Measurements from ENCODE around the gene RPP38. TPM values are rescaled to one million over a fixed set of nuclear protein-coding genes. Genes with fewer than 3 reads are reported as not detected.

Gene RPP38, protein sequence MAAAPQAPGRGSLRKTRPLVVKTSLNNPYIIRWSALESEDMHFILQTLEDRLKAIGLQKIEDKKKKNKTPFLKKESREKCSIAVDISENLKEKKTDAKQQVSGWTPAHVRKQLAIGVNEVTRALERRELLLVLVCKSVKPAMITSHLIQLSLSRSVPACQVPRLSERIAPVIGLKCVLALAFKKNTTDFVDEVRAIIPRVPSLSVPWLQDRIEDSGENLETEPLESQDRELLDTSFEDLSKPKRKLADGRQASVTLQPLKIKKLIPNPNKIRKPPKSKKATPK
- total RNA-seq: 10 to 100 TPM; 24.8 to 25.7 TPM

DNA sequence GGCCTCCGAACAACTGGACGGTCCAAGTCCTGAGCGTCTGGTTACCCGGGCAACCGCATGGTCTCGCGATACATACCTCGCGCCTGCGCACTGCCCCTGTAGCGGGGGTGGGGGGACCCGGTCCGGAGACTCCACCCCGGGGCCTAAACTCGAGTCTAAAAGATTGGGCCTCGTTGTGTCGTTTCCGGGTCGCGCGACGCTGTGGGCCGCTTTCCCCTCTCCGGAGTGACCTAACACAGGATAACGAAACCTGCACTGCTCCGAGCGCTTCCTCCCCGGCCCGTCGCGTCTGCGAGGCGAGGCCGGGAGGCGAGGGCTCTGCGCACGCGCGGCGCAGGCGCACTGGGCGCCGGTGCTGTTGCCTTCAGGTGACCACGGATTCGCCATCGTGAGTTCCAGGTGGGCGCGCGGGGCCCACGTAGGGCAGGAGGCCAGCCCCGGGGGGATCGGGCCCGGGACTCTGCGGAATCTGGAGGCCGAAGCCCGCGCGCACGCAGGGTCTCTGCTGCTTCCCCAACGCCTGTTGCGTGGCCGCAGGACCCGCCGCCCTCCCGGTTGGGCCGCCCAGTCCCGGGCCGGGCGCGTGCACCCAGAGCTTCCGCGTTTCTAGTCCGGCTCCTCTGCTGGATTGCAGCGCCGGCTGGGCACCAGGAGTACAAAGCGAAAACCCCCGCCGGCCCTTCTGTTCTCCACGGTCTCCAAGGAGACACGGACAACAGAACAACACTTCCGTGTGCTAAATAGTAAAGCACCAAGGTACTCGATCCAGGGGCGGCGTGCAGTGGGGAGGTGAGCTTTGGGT is at the start of gene RPP38:
Gene RPP38, plus strand, starts transcription at position 345 of the 802 bp plus-strand sequence. CDS start 5,960 bp downstream, outside the sequence.
- POLR2A ChIA-PET: interaction anchor here (0.6 to 1.0 kb wide), 4 partner anchors 26 to 259 kb away, joined by 3 to 5 read pairs (median 4); partner anchors contain the start of genes CDNF, HSPA14 and MSANTD7
- CTCF ChIA-PET: no interaction called here

DNA sequence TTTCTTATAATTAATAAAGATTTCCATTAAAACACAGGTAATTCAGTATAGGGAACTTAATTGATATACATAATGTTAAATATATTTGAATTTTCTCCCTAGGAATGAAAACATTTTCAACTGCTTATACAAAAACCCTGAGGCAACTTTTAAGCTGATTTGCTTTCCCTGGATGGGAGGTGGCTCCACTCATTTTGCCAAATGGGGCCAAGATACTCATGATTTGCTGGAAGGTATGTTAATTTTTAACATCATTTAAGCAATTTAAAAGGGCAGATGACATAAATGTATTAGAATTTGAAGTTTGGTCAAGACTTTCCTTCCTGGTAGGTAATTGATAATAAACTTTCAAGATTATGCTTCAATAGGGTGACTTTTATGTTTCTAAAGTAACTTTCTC is 47.6 kb upstream of the RPP38 start:
- POLR2A ChIA-PET: interaction anchor here (0.6 kb wide), 1 partner anchor 1703 kb away, joined by 4 read pairs; no protein-coding TSS in a partner anchor
- CTCF ChIA-PET: no interaction called here

DNA sequence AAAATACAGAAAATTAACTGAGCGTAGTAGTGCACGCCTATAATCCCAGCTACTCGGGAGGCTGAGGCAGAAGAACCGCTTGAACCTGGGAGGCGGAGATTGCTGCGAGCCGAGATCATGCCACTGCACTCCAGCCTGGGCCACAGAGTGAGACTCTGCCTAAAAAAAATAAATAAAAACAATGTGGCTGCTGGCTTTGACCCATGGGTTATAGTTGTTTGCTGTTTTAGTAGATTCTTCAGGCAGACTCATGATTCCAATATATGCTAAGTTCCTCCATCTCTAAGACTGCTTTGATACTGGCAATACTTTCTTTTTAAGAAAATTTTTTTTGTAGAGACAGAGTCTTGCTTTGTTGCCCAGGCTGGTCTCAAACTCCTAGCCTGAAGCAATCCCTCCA is 45.0 kb upstream of the RPP38 start:
- ChIA-PET POLR2A (no interaction called here), CTCF (interaction anchor here (1.5 kb wide), 1 partner anchor 12 kb away, joined by 3 read pairs; no protein-coding TSS in a partner anchor)

DNA sequence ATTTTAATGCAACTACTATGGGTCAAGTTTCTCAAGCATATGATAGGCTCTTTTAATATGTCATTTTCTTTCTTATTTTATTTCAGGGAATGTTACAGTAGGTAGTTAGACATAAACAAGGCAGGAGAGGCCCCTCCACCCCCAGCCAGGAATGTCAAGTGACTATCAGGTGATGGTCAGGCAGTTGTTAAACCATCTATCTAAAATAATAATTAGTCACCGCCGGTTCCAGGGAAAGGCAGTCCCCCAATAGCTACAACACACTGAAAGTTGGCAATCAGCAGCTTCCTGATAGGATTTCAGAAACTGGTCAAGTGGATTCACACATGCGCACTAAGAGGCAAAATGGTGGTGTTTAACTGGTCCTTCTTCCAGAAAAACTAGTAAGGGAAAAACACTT is 44.1 kb upstream of the RPP38 start:
- ChIA-PET CTCF (no interaction called here), POLR2A (no interaction called here)

DNA sequence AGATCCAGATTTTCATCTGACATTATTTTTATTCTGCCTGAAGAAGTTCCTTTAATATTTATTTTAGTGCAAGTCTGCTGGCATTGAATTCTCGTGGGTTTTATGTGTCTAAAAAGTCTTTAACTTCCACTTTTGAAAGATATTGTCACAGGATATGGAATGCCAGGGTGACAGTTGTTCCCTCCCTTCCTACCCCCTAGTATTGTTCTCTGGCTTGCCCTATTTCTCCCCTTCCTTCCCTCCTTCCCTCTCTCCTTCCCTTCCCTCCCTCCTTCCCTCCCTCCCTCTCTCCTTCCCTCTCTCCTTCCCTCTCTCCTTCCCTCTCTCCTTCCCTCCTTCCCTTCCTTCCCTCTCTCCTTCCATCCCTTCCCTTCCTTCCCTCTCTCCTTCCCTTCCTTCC is 38.5 kb upstream of the RPP38 start:
- CTCF ChIA-PET: no interaction called here
- POLR2A ChIA-PET: no interaction called here

DNA sequence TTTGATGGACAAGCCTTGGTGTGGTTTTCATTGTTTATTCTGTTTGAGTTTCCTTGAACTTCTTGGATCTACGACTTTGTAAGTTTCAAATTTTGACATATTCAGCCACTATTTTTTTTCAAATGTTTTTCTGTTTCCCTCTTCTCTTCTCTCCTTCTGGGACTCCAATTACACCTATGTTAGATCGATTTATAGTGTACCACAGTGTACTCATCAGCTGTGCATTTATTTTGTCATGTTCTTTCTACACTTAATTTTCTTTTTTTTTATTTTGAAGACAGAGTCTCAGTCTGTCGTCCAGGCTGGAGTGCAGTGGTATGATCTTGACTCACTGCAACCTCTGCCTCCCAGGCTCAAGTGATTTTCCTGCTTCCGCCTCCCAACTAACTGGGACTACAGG is 37.2 kb upstream of the RPP38 start:
- CTCF ChIA-PET: no interaction called here
- POLR2A ChIA-PET: no interaction called here

DNA sequence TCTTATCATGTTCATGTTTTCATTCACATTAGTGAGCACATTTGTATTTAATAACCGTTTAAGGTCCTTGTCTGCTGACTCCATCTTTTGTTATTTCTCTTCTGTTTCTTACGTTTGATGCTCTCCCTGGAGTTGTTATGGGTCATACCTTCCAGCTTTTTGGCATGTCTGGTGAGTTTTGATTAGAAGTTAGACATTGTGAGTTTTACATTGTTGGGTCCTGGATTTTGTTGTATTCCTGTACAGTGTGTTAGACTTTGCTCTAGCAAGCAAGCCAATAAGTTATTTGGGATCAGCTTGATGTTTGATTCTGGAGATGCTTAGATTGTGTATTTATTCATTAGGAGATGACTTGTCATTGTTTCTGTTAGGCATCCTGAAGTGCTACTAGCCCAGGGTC is 36.5 kb upstream of the RPP38 start:
- ChIA-PET POLR2A (no interaction called here), CTCF (no interaction called here)

DNA sequence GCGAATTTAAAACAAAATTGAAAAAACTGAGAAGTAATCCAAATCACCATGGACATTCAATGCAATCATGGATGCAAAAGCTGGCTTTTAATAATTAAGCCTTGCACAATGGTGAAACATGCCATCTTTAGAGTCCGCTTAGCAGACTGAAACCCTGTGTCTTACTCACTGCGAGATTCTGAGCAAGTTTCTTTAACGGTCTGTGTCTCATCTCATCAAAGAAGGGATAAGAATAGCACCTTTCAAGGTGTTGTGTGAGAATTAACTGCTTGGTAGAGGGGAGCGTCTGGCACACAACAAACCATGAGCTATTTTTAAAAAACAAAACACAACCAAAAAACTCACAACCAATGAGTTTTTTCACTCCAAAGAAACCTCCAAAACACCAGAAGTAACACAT is 30.0 kb upstream of the RPP38 start:
- POLR2A ChIA-PET: no interaction called here

DNA sequence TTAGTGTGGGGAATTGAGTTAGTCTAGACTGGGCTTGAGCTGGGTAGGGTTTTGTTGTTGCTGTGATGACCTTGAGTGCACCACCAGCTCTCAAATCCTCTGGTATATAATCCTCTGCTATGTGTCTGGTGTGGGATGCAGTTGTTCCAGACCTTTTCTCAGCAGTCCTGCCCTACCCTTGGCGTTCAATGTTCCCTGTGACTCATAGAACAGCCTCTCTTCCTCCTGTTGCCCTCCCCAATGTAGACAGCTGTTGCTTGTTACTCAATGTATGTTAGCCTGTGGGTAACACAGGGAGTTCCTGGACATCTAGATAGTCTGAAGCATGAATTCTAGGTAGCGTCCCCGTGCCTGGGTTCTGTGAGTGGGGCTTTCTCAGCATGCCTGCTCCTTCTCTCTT is 28.4 kb upstream of the RPP38 start:
- ChIA-PET POLR2A (no interaction called here), CTCF (interaction anchor here (0.5 kb wide), 1 partner anchor 135 kb away, joined by 5 read pairs; no protein-coding TSS in a partner anchor)

More for the DNA sequence above, 30.0 kb upstream of the RPP38 start:
- CTCF ChIA-PET: no interaction called here

DNA sequence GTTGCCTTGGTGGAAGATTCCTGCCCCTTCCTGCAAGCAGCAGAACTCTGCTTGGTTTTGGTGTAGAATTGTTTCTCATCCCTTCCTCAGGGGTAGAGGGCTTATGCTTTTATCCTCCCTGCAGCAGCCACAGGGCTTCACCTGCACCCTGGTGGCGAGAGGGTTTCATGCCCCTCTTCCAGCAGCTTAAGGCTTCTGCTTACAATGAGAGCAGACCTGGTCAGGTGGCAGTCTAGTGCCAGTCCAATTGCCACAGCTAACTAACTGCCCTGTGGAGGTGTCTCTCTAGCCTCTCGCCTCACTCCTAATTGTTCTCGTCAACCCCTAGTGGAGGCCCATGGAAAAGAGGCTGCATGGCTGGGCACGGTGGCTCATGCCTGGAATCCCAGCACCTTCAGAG is 27.9 kb upstream of the RPP38 start:
- ChIA-PET POLR2A (no interaction called here), CTCF (no interaction called here)

DNA sequence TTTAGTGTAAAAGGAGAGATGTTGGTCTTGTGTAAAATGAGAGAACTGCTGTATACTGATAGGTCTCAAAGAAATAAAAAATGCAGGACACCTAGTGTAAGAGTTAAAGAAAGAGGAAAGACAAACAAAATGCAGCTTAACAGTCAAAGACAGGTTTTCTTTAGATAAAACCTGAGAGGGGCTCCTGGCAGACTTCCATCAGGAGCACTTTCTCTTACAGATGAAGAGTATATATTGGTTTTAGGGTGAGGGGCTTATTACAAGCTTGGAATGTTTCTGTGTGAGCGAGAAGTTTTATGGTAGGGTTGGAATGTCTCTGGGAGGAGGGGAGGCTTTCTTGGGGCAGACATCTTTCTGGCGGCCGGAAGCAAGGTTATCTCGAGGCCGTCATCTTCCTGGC is 24.8 kb upstream of the RPP38 start:
- ChIA-PET CTCF (no interaction called here), POLR2A (no interaction called here)

DNA sequence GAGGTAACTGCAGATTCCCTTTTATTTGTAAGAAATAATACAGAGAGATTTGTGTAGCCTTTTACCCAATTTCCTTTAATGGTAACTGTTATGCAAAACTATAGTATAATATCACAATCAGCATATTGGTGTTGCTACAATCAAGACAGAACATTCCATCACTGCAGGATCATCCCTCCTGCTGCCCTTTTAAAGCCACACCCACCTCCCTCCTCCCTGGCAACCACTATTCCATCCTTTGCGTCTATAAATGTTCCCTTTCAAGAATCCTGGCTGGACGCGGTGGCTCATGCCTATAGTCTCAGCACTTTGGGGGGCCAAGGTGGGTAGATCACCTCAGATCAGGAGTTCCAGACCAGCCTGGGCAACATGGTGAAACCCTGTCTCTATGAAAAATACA is 21.7 kb upstream of the RPP38 start:
- ChIA-PET CTCF (no interaction called here), POLR2A (no interaction called here)

DNA sequence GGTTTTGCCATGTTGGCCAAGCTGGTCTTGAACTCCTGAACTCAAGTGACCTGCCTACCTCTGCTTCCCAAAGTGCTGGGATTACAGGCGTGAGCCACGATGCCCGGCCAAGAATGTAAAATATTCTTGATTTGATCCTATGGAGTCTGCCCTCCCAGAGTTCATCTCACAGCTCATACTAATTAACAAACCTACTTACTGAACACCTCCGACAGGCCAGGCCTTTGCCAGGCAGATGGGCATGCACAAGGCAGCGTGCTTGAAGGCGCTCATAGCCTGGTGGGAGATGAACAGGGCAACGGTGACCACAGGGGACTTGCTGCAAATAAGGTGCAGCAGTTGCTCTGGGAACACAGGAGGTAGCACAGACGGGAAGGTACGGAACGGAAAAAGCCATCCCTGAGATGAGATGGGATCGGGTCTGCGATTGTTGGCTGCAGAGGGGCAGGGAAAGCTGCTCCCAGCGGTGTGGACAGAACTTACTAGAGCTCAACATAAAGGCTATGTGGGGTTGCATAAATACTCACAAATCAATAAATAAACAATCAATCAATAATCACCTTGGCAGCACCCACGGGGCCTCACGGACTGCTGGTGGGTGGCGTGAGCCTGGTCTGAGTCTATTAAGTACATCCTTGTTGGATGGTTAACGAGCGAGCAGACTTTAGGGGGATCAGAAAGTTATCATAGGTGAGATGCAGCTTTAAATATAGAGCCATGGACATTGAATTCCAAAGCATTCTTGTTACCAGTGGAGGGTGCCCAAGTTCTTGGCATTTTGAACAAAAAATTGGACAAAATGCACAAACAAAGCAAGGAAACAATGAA is 13.3 kb upstream of the RPP38 start:
- ChIA-PET POLR2A (no interaction called here), CTCF (no interaction called here)

DNA sequence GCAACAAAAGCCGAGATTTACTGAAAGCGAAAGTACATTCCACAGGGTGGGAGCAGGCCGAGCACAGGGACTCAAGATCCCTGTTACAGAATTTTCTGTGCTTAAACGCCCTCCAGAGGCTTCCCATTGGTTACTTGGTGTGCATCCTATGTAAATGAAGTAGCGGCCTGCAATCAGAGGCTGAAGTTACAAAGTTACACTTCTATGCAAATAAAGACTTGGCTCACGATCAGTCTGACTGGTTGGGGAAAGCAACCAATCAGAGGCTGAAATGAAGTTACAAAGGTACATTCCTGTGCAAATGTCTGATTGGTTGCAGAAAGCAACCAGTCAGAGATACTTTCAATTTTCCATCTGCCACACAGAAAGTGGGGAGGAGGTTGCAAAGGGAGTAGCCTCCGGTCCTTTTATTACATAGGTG is 12.6 kb upstream of the RPP38 start:
- ChIA-PET CTCF (no interaction called here), POLR2A (no interaction called here)

DNA sequence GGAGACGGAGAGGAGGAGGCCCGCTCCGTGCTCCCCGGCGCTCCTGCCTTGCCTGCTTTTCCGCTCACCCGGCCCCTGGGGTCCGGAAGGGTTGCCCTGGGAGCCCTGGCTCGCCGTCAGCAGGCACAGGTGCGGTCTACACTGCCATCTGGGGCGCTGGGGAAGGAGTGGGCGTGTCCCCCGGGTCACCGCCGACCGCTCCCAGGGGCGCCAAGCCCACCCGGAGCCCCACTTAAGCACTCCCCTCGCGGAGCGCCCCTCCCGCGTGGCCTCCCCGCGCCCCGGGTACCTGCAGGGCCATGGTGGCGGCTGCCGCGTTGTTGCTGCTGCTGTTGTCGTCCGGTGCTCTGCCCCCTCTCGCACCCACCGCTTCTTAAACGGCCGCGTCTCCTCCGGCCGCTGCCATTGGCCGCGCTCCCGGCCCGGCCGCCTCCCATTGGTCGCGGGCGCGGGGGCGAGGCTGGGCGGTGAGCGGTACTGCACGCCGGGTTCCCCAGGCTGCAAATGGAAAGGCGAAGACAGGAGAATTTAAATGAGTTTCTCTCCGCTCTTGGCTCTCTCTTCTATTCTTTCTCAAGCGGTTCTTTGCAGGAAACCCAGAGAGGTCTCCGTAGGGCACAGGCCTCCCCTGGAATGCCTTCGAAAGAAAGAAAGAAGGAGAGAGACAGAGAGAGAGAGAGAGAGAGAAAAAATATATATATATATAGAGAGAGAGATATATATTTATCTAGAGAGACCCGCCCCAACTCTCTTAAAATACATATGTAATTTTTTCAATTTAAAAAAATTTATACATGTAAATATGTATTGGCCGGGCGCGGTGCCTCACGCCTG is 8.5 kb upstream of the RPP38 start, which contains the start of gene ACBD7:
Gene ACBD7, minus strand, starts transcription at position 349 of the 834 bp plus-strand sequence. Its CDS starts 48 bp downstream, at position 301.
- POLR2A ChIA-PET: no interaction called here
- CTCF ChIA-PET: no interaction called here

DNA sequence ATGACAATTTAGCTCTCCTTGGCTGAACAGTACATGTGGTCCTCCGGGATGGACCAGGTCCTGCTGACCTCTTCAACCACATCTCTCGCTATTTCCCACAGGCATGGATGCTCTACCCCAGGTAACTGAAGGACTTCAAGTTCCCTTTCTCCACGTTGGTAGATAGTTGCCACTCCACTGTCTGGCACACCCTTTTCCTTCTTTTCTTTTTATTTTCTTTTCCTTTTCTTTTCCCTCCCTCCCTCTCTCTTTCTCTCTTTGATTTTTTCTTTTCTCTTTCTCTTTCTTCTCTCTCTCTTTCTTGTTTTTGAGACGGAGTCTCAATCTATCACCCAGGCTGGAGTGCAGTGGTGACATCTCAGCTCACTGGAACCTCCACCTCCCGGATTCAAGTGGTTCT is 5.7 kb upstream of the RPP38 start:
- POLR2A ChIA-PET: no interaction called here
- CTCF ChIA-PET: no interaction called here

DNA sequence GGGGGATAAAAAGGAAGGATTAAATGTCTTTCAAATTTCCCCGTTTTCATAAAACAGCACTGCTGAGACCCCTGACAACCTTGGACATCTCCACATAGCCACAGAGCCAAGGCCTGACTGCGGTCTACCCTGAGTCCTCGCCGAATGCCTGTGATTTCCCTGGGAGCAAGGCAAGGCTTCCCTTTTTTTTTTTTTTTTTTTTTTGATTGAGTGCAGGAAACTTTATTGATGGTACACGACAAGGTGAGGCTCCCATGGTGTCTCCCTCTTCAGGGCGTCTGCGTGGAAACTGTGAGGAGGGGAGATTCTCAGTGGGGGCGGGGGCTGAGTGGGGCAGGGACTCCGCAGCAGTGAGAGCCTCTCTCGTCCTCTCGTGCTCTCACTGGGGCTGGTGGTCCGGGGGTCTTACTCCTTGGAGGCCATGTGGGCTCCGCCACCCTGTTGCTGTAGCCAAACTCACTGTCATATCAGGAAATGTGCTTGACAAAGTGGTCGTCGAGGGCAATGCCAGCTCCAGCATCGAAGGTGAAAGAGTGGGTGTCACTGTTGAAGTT is 4.2 kb upstream of the RPP38 start:
- POLR2A ChIA-PET: no interaction called here
- CTCF ChIA-PET: interaction anchor here (1.5 kb wide), 1 partner anchor 14 kb away, joined by 5 read pairs; no protein-coding TSS in a partner anchor

DNA sequence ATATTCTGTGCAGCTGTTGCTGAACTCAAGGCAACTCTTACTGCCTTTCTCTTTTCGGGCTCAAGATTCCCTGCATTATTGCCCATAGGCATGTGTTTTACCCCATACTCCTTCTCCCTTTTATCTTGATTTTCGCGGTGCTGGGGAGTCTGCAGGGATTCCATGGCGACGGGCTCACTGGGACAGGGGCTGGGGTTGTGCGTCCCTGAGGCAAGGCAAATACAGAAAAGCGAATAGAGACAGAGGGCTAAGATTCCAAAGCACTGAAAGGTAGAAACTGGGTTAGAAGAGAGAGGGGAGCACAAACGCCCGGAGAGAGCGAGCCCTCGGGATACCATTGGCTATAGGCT is 519 bp upstream of the RPP38 start:
- ChIA-PET POLR2A (interaction anchor here (1.0 kb wide), 1 partner anchor 259 kb away, joined by 3 read pairs; the partner anchor contains the start of genes CDNF, HSPA14 and MSANTD7), CTCF (no interaction called here)

DNA sequence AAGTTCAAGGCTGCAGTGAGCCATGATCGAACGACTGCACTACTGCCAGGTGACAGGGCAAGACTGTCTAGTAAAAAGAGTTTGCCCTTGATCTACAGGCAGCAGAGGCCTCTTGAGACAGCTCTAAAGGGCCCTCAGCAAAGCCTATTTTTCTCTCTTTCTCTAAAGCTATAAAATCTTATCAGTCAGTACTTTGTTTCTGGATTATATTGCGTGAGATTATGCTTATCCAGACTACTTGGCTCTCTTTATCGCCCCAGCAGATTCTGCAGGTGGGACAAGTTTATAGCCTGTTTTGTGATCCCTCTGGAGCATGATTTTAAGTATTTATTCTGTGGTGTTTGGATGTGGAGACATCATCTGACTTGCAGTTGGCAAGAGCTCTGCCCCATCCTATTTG is 2.7 kb downstream of the RPP38 start:
- ChIA-PET POLR2A (no interaction called here), CTCF (interaction anchor here (1.8 kb wide), 1 partner anchor 24 kb away, joined by 4 read pairs; no protein-coding TSS in a partner anchor)
